SK-MEL-5 (cell line): ENCODE results near the gene TBX2. TPM values are rescaled to one million over a fixed set of nuclear protein-coding genes. Genes with fewer than 3 reads are reported as not detected.

Source experiments
- DNase-seq: peaks from one replicate; pipeline ENCODE4 v3.0.0-alpha.2; 2016; ENCODE audit warnings: low read depth, low spot score
- in situ Hi-C: cut with HindIII; loops from 2 replicates; pipeline ENCODE4 v1.10.0; 2016; ENCODE audit warnings: low sequenced_read_pairs, high pct_unique_total_duplicates, low pct_unique_long_range_greater_than_20kb
- total RNA-seq: library from RNA; depleted of rRNA; stranded (reverse); fragments of >200 nt; shearing (Covaris generic); gene quantifications from 2 replicates; pipeline ENCODE4 v1.2.3, GENCODE V29; 2014; rRNA removed

Gene TBX2
- total RNA-seq, 1 experiment from 2014 or later = 25.2 TPM

- in situ Hi-C loops = no loop called here
- no peak for DNase-seq
These were observed 53.0 kb downstream of the TBX2 start, which contains the start of gene TBX4 for GRCh38 chr17:61452301-61453290. Gene TBX4, plus strand, starts transcription at chr17:61452422. Its CDS starts 4,069 bp downstream, at chr17:61456491.

- in situ Hi-C loops = no loop called here
- DNase-seq = no peak
These were observed 54.1 kb downstream of the TBX2 start for GRCh38 chr17:61453566-61454380.

- no peak for DNase-seq
- in situ Hi-C loops = no loop called here
These were observed 55.0 kb downstream of the TBX2 start for GRCh38 chr17:61454381-61455323.

GRCh38 chr17:61455324-61456060 lies 55.8 kb downstream of the TBX2 start:
- DNase-seq = no peak
- in situ Hi-C loops = no loop called here

- in situ Hi-C loops = no loop called here
These were observed 56.5 kb downstream of the TBX2 start for GRCh38 chr17:61456061-61456681.

GRCh38 chr17:61456688-61457225 lies 57.1 kb downstream of the TBX2 start:
- in situ Hi-C loops = no loop called here
- no peak for DNase-seq

More at GRCh38 chr17:61456061-61456681, 56.5 kb downstream of the TBX2 start:
- DNase-seq = no peak

- in situ Hi-C loops = no loop called here
- no peak for DNase-seq
These were observed 57.8 kb downstream of the TBX2 start for GRCh38 chr17:61457226-61457983.

GRCh38 chr17:61458000-61458399 lies 58.4 kb downstream of the TBX2 start:
- no peak for DNase-seq
- in situ Hi-C loops = no loop called here

- no peak for DNase-seq
These were observed 58.9 kb downstream of the TBX2 start for GRCh38 chr17:61458421-61459141.

More at GRCh38 chr17:61458421-61459141, 58.9 kb downstream of the TBX2 start:
- in situ Hi-C loops = no loop called here

Other genes starting within 250 kb of the TBX2 start
- gene TBX4, start 52.6 kb downstream of the TBX2 start, total RNA-seq = not detected in 2 replicates
- not detected in 2 replicates for gene NACA2, start 191.4 kb downstream of the TBX2 start, total RNA-seq